ENCODE measurements around the gene KLRC3. TPM values are rescaled to one million over a fixed set of nuclear protein-coding genes. Genes with fewer than 3 reads are reported as not detected.

KLRC3 gene
- total and polyA plus RNA-seq, 2 experiments from 2014 or later: not detected

GRCh38 chr12:10456856-10457255 lies 36.5 kb upstream of the KLRC3 start:
- Histone ChIP-seq H3K4me3 (no peak overlapping the region), H3K9me2 (replicated peaks; ENCODE audit: insufficient read depth) (no peaks in the 10 kb centered on the region), H3K4me1 (ENCODE audit: insufficient read depth) (no peaks in the 10 kb centered on the region), H3K4me2 (no peak overlapping the region), H3K79me2 (no peaks in the 10 kb centered on the region), H4K20me1 (ENCODE audit: insufficient read depth, poor library complexity, severe bottlenecking) (no peaks in the 10 kb centered on the region), H3K27ac (no peak overlapping the region), H3K36me3 (replicated peaks; ENCODE audit: insufficient read depth, low read depth) (no peaks in the 10 kb centered on the region), H3K27me3 (no peaks in the 10 kb centered on the region), H3K9me3 (ENCODE audit: low read depth) (no peaks in the 10 kb centered on the region), H2AFZ (no peak overlapping the region)
- TF ChIP-seq EZH2phosphoT487 (IDR thresholded peaks at IDR 0.05; ENCODE audit: low read depth, severe bottlenecking, unreplicated experiment): no peak
- TF ChIP-seq EZH2 (IDR thresholded peaks at IDR 0.05; ENCODE audit: borderline replicate concordance): no peak
- TF ChIP-seq CTCF (IDR thresholded peaks at IDR 0.05; ENCODE audit: poor library complexity): no peak
- DNase-seq (ENCODE audit: low spot score): no peak
- WGBS (ENCODE audit: low lambda C conversion rate, missing lambda C conversion rate): 90% methylated on average over 2 of the region's 2 CpGs

GRCh38 chr12:10455766-10456165 lies 35.4 kb upstream of the KLRC3 start:
- no peak overlapping the region for H3K27ac ChIP-seq
- WGBS (ENCODE audit: low lambda C conversion rate, missing lambda C conversion rate): 97% methylated on average over 1 of the region's 1 CpG
- TF ChIP-seq EZH2 (IDR thresholded peaks at IDR 0.05; ENCODE audit: borderline replicate concordance) (no peak), EZH2phosphoT487 (IDR thresholded peaks at IDR 0.05; ENCODE audit: low read depth, severe bottlenecking, unreplicated experiment) (no peak), CTCF (IDR thresholded peaks at IDR 0.05; ENCODE audit: poor library complexity) (no peak)
- H3K36me3 ChIP-seq (replicated peaks; ENCODE audit: insufficient read depth, low read depth): no peaks in the 10 kb centered on the region
- no peak overlapping the region for H3K4me2 ChIP-seq
- no peak overlapping the region for H2AFZ ChIP-seq
- H3K79me2 ChIP-seq: no peaks in the 10 kb centered on the region
- H3K4me3 ChIP-seq: no peak overlapping the region
- no peaks in the 10 kb centered on the region for H3K9me2 ChIP-seq (replicated peaks; ENCODE audit: insufficient read depth)
- DNase-seq (ENCODE audit: low spot score): no peak
- no peaks in the 10 kb centered on the region for H3K27me3 ChIP-seq
- no peaks in the 10 kb centered on the region for H4K20me1 ChIP-seq (ENCODE audit: insufficient read depth, poor library complexity, severe bottlenecking)
- H3K4me1 ChIP-seq (ENCODE audit: insufficient read depth): no peaks in the 10 kb centered on the region
- no peaks in the 10 kb centered on the region for H3K9me3 ChIP-seq (ENCODE audit: low read depth)

GRCh38 chr12:10454531-10454930 lies 34.1 kb upstream of the KLRC3 start:
- Histone ChIP-seq H3K9me3 (ENCODE audit: low read depth) (no peaks in the 10 kb centered on the region), H3K9me2 (replicated peaks; ENCODE audit: insufficient read depth) (no peaks in the 10 kb centered on the region), H3K79me2 (no peaks in the 10 kb centered on the region), H2AFZ (no peak overlapping the region), H3K4me3 (no peak overlapping the region), H3K36me3 (replicated peaks; ENCODE audit: insufficient read depth, low read depth) (no peaks in the 10 kb centered on the region), H3K4me2 (no peak overlapping the region), H3K27me3 (no peaks in the 10 kb centered on the region), H4K20me1 (ENCODE audit: insufficient read depth, poor library complexity, severe bottlenecking) (no peaks in the 10 kb centered on the region), H3K4me1 (ENCODE audit: insufficient read depth) (no peaks in the 10 kb centered on the region), H3K27ac (no peak overlapping the region)
- no peak for DNase-seq (ENCODE audit: low spot score)
- no peak for TF ChIP-seq CTCF (IDR thresholded peaks at IDR 0.05; ENCODE audit: poor library complexity)
- no peak for TF ChIP-seq EZH2phosphoT487 (IDR thresholded peaks at IDR 0.05; ENCODE audit: low read depth, severe bottlenecking, unreplicated experiment)
- no peak for TF ChIP-seq EZH2 (IDR thresholded peaks at IDR 0.05; ENCODE audit: borderline replicate concordance)
- WGBS (ENCODE audit: low lambda C conversion rate, missing lambda C conversion rate): 74% methylated on average over 1 of the region's 1 CpG

- Histone ChIP-seq H3K27ac (no peak within 1 kb of the TSS), H3K9me2 (replicated peaks; ENCODE audit: insufficient read depth) (no peaks in the 10 kb centered on the region), H2AFZ (no peak within 1 kb of the TSS), H4K20me1 (ENCODE audit: insufficient read depth, poor library complexity, severe bottlenecking) (no peaks in the 10 kb centered on the region), H3K79me2 (no peaks in the 10 kb centered on the region), H3K4me3 (no peak within 1 kb of the TSS), H3K27me3 (no peaks in the 10 kb centered on the region), H3K4me1 (ENCODE audit: insufficient read depth) (no peaks in the 10 kb centered on the region), H3K4me2 (no peak within 1 kb of the TSS), H3K36me3 (replicated peaks; ENCODE audit: insufficient read depth, low read depth) (no peaks in the 10 kb centered on the region), H3K9me3 (ENCODE audit: low read depth) (no peaks in the 10 kb centered on the region)
- TF ChIP-seq CTCF (IDR thresholded peaks at IDR 0.05; ENCODE audit: poor library complexity): no peak
- TF ChIP-seq EZH2 (IDR thresholded peaks at IDR 0.05; ENCODE audit: borderline replicate concordance): no peak
- DNase-seq (ENCODE audit: low spot score): no peak
- 55% methylated on average over 2 of the region's 2 CpGs for WGBS (ENCODE audit: low lambda C conversion rate, missing lambda C conversion rate)
These were observed 32.8 kb upstream of the KLRC3 start, which contains the start of gene KLRC1 for GRCh38 chr12:10453156-10453555. Gene KLRC1 (minus strand): TSS chr12:10453377. CDS start chr12:10451156, 2,221 bp downstream.

Data from hepatocyte (in vitro differentiated cells).